ENCODE results near the gene ZNF296. TPM values are rescaled to one million over a fixed set of nuclear protein-coding genes. Genes with fewer than 3 reads are reported as not detected.
"Not testable (repeated sequence)": the region's sequence is repeated elsewhere in the genome, so short reads cannot be mapped to it uniquely, and the experiment has no call there.

Gene ZNF296
- polyA plus RNA-seq, 4 donors = 4.7 to 10.3 (median 7.6) TPM

DNA sequence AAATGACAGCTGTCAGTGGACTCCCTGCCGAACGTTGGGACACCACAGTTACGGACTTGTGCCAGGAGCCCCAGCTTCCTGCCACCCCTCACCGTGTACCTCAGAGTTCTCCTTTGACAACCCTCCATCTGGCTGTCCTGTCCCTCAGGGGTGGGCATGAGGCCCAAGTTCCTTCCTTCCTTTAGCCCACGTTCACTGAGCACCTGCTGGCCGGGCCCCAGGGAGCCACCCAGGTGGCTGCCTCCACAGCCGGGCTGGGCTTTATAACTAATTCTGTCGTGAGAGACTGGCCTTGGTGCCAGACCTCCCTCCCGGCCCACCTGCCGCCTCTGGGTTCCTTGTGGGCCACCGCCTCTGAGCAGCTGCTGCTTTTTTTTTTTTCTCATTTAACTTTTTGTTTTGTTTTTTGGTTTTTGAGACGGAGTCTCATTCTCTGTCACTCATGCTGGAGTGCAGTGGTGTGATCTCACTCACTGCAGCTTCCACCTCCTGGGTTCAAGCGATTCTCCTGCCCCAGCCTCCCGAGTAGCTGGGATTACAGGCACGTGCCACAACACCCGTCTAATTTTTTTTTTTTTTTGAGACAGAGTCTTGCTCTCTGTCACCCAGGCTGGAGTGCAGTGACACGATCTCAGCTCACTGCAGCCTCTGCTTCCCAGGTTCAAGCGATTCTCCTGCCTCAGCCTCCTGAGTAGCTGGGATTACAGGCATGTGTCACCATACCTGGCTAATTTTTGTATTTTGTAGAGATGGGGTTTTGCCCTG is 42.5 kb upstream of the ZNF296 start:
- peak overlapping the region; percentile 24 to 74 (median 29) for H3K27ac ChIP-seq (ENCODE audit: low read depth in 1 of 3, low read length in 2 of 3)
- whole genome bisulfite sequencing, 3 donors = 13 to 37% (median 22%) methylated on average over 18 of the region's 18 CpGs
- H3K9me3 ChIP-seq (ENCODE audit: control insufficient read depth in 2 of 2, insufficient read depth in 1 of 2, low read depth in 1 of 2, low read length in 1 of 2); H3K4me3 ChIP-seq (ENCODE audit: low read depth in 1 of 3, low read length in 3 of 3); DNase-seq; FAIRE-seq; H3K27me3 ChIP-seq (ENCODE audit: control insufficient read depth in 3 of 3, insufficient read depth in 3 of 3, low read length in 3 of 3): not testable (repeated sequence)
- H3K36me3 ChIP-seq (ENCODE audit: control insufficient read depth in 3 of 3, insufficient read depth in 2 of 3, low read depth in 1 of 3, low read length in 3 of 3) = peaks cover 0 to 59% (median 0%) of the 10 kb centered on the region in 3 donors
- peaks cover 0 to 66% (median 6%) of the 10 kb centered on the region in 3 donors for H3K4me1 ChIP-seq (ENCODE audit: control insufficient read depth in 3 of 3, insufficient read depth in 2 of 3, low read depth in 1 of 3, low read length in 2 of 3)

- 63 to 67% (median 65%) methylated on average over 5 of the region's 5 CpGs for WGBS, 3 donors
- H3K36me3 ChIP-seq (ENCODE audit: control insufficient read depth in 3 of 3, insufficient read depth in 2 of 3, low read depth in 1 of 3, low read length in 3 of 3) = peaks cover 0 to 55% (median 0%) of the 10 kb centered on the region in 3 donors
- H3K27me3 ChIP-seq (ENCODE audit: control insufficient read depth in 3 of 3, insufficient read depth in 3 of 3, low read length in 3 of 3) = no peaks in the 10 kb centered on the region
- peaks cover 3 to 66% (median 6%) of the 10 kb centered on the region in 3 donors for H3K4me1 ChIP-seq (ENCODE audit: control insufficient read depth in 3 of 3, insufficient read depth in 2 of 3, low read depth in 1 of 3, low read length in 2 of 3)
- H3K27ac ChIP-seq (ENCODE audit: low read depth in 1 of 3, low read length in 2 of 3) = peak overlapping the region; percentile 24 to 74 (median 29)
- FAIRE-seq = no peak
- DNase-seq = no peak
- H3K9me3 ChIP-seq (ENCODE audit: control insufficient read depth in 2 of 2, insufficient read depth in 1 of 2, low read depth in 1 of 2, low read length in 1 of 2) = no peaks in the 10 kb centered on the region
- H3K4me3 ChIP-seq (ENCODE audit: low read depth in 1 of 3, low read length in 3 of 3) = no peak overlapping the region
Observed at GRCh38 chr19:45118106-45118505, 41.8 kb upstream of the ZNF296 start.

- H3K4me3 ChIP-seq (ENCODE audit: low read depth in 1 of 3, low read length in 3 of 3) = no peak overlapping the region
- FAIRE-seq = no peak
- no peak for DNase-seq
- H3K36me3 ChIP-seq (ENCODE audit: control insufficient read depth in 3 of 3, insufficient read depth in 2 of 3, low read depth in 1 of 3, low read length in 3 of 3) = peaks cover 0 to 53% (median 0%) of the 10 kb centered on the region in 3 donors
- no peaks in the 10 kb centered on the region for H3K27me3 ChIP-seq (ENCODE audit: control insufficient read depth in 3 of 3, insufficient read depth in 3 of 3, low read length in 3 of 3)
- H3K4me1 ChIP-seq (ENCODE audit: control insufficient read depth in 3 of 3, insufficient read depth in 2 of 3, low read depth in 1 of 3, low read length in 2 of 3) = peaks cover 7 to 69% (median 7%) of the 10 kb centered on the region in 3 donors
- peak overlapping the region in 1 of 3 donors; percentile 29 for H3K27ac ChIP-seq (ENCODE audit: low read depth in 1 of 3, low read length in 2 of 3)
- H3K9me3 ChIP-seq (ENCODE audit: control insufficient read depth in 2 of 2, insufficient read depth in 1 of 2, low read depth in 1 of 2, low read length in 1 of 2) = no peaks in the 10 kb centered on the region
- WGBS, 3 donors = 22 to 61% (median 37%) methylated on average over 12 of the region's 12 CpGs
Observed at GRCh38 chr19:45117671-45118070, 41.4 kb upstream of the ZNF296 start.

DNA sequence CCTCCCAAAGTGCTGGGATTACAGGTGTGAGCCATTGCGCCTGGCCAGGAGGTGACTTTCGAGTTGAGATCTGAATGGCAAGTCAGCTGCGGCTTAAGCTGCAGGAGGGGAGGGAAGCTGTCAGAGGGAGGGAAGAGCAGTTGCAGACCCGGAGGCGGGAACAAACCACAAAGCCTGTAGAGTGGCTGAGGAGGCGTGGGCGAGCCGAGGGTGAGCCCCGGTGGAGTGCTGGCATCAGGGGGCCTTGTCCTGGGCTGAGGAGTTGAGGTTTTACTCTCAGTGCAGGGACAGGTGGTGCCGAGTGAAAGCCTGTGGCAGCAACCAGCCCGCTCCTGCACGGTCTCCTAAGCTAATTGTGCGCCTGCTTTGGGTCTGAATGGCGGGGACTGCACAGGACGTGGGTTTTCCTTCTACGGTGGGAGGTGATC is 40.9 kb upstream of the ZNF296 start:
- FAIRE-seq (no peak), DNase-seq (no peak)
- H3K36me3 ChIP-seq (ENCODE audit: control insufficient read depth in 3 of 3, insufficient read depth in 2 of 3, low read depth in 1 of 3, low read length in 3 of 3) = peaks cover 0 to 52% (median 0%) of the 10 kb centered on the region in 3 donors
- H3K9me3 ChIP-seq (ENCODE audit: control insufficient read depth in 2 of 2, insufficient read depth in 1 of 2, low read depth in 1 of 2, low read length in 1 of 2) = no peaks in the 10 kb centered on the region
- peak overlapping the region in 1 of 3 donors; percentile 29 for H3K27ac ChIP-seq (ENCODE audit: low read depth in 1 of 3, low read length in 2 of 3)
- H3K4me1 ChIP-seq (ENCODE audit: control insufficient read depth in 3 of 3, insufficient read depth in 2 of 3, low read depth in 1 of 3, low read length in 2 of 3) = peaks cover 11 to 72% (median 11%) of the 10 kb centered on the region in 3 donors
- H3K4me3 ChIP-seq (ENCODE audit: low read depth in 1 of 3, low read length in 3 of 3) = no peak overlapping the region
- WGBS, 3 donors = 51 to 52% (median 52%) methylated on average over 16 of the region's 16 CpGs
- no peaks in the 10 kb centered on the region for H3K27me3 ChIP-seq (ENCODE audit: control insufficient read depth in 3 of 3, insufficient read depth in 3 of 3, low read length in 3 of 3)

DNA sequence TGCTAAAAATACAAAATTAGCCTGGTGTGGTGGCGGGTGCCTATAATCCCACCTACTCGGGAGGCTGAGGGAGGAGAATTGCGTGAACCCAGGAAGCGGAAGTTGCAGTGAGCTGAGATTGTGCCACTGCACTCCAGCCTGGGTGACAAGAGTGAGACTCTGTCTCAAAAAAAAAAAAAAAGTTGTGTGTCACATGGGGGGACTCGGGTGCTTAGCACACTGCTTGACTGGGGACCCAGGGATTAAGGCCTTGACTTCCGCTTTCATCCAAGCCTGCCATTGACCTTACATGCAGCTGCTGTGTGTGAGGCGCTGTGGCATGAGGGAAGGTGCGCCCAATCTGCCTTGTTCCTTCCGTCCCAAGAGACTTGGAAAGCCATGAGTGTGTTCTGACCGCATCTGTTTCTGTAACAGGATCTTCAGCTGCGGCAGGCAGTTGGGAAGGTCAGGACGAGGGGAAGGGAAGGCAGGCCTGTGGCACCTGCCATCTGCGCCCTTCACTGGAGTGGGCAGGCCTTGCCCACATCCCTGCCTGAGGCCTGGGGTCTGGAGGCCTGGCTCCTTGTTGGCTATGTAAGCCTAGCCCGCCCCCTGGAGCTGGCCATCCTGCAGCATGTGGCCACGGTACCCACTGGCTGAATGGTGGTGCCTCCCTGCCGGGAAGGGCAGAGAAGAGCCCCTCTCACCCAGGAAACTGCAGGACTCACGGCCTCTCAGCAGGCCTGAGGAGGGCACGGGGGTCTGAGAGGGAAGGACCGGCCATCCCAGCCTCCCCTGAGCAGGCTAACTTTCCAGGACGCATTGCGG is 39.7 kb upstream of the ZNF296 start:
- peaks cover 11 to 69% (median 12%) of the 10 kb centered on the region in 3 donors for H3K4me1 ChIP-seq (ENCODE audit: control insufficient read depth in 3 of 3, insufficient read depth in 2 of 3, low read depth in 1 of 3, low read length in 2 of 3)
- WGBS, 3 donors = 93 to 97% (median 95%) methylated on average over 21 of the region's 21 CpGs

GRCh38 chr19:45114116-45114515 is 37.8 kb upstream of the ZNF296 start:
- FAIRE-seq (no peak), DNase-seq (no peak)
- Histone ChIP-seq H3K36me3 (ENCODE audit: control insufficient read depth in 3 of 3, insufficient read depth in 2 of 3, low read depth in 1 of 3, low read length in 3 of 3) (peaks cover 0 to 53% (median 0%) of the 10 kb centered on the region in 3 donors), H3K27ac (ENCODE audit: low read depth in 1 of 3, low read length in 2 of 3) (peak overlapping the region; percentile 14 to 83 (median 30)), H3K9me3 (ENCODE audit: control insufficient read depth in 2 of 2, insufficient read depth in 1 of 2, low read depth in 1 of 2, low read length in 1 of 2) (no peaks in the 10 kb centered on the region), H3K4me1 (ENCODE audit: control insufficient read depth in 3 of 3, insufficient read depth in 2 of 3, low read depth in 1 of 3, low read length in 2 of 3) (peaks cover 11 to 67% (median 12%) of the 10 kb centered on the region in 3 donors), H3K27me3 (ENCODE audit: control insufficient read depth in 3 of 3, insufficient read depth in 3 of 3, low read length in 3 of 3) (no peaks in the 10 kb centered on the region), H3K4me3 (ENCODE audit: low read depth in 1 of 3, low read length in 3 of 3) (no peak overlapping the region)
- WGBS, 3 donors = 57 to 62% (median 61%) methylated on average over 4 of the region's 4 CpGs

More for the DNA sequence above, 39.7 kb upstream of the ZNF296 start:
- Histone ChIP-seq H3K27ac (ENCODE audit: low read depth in 1 of 3, low read length in 2 of 3) (no peak overlapping the region), H3K9me3 (ENCODE audit: control insufficient read depth in 2 of 2, insufficient read depth in 1 of 2, low read depth in 1 of 2, low read length in 1 of 2) (no peaks in the 10 kb centered on the region), H3K27me3 (ENCODE audit: control insufficient read depth in 3 of 3, insufficient read depth in 3 of 3, low read length in 3 of 3) (no peaks in the 10 kb centered on the region), H3K4me3 (ENCODE audit: low read depth in 1 of 3, low read length in 3 of 3) (no peak overlapping the region), H3K36me3 (ENCODE audit: control insufficient read depth in 3 of 3, insufficient read depth in 2 of 3, low read depth in 1 of 3, low read length in 3 of 3) (peaks cover 0 to 47% (median 0%) of the 10 kb centered on the region in 3 donors)
- FAIRE-seq = no peak
- DNase-seq = no peak

- FAIRE-seq = no peak
- H3K27ac ChIP-seq (ENCODE audit: low read depth in 1 of 3, low read length in 2 of 3) = peak overlapping the region; percentile 14 to 83 (median 68)
Observed at GRCh38 chr19:45113628-45114027, 37.4 kb upstream of the ZNF296 start.

DNA sequence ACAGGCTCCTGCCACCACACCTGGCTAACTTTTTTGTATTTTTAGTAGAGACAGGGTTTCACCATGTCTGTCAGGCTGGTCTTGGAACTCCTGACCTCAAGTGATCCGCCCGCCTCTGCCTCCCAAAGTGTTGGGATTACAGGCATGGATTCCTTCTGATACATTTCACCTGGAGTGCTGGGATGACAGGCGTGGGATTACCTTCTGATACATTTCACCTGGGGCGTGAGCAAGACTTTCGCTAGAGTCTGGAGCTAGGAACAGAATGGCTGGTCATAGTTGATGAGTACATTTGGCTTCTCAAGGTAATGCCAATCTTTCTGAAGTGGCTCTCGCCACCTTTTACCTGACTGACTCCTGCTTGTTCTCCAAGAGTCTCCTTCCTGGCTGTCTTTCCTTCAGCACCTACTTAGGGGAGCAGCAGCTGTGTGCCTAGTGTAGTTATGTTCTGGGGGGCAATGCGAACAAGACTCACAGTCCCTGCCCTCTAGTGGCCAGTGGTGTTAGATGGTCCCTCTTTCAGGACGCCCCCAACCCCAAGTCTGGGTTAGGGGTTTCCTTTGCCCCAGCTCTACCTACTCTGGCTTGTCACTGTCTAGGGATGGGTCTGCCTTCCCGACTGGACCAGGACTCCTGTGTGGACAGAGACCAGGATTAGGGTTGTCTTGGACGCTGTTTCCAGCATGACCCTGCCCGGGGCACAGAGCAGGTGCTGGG is 36.0 kb upstream of the ZNF296 start:
- peak overlapping the region in 1 of 3 donors; percentile 83 for H3K27ac ChIP-seq (ENCODE audit: low read depth in 1 of 3, low read length in 2 of 3)
- FAIRE-seq = no peak
- H3K4me1 ChIP-seq (ENCODE audit: control insufficient read depth in 3 of 3, insufficient read depth in 2 of 3, low read depth in 1 of 3, low read length in 2 of 3) = peaks cover 6 to 53% (median 11%) of the 10 kb centered on the region in 3 donors

More at GRCh38 chr19:45113628-45114027, 37.4 kb upstream of the ZNF296 start:
- H3K27me3 ChIP-seq (ENCODE audit: control insufficient read depth in 3 of 3, insufficient read depth in 3 of 3, low read length in 3 of 3) = no peaks in the 10 kb centered on the region
- peaks cover 0 to 54% (median 0%) of the 10 kb centered on the region in 3 donors for H3K36me3 ChIP-seq (ENCODE audit: control insufficient read depth in 3 of 3, insufficient read depth in 2 of 3, low read depth in 1 of 3, low read length in 3 of 3)
- WGBS, 3 donors = 15 to 53% (median 28%) methylated on average over 9 of the region's 9 CpGs
- DNase-seq = peak; percentile 74 to 83
- peak overlapping the region in 1 of 3 donors; percentile 8 for H3K4me3 ChIP-seq (ENCODE audit: low read depth in 1 of 3, low read length in 3 of 3)
- peaks cover 11 to 67% (median 12%) of the 10 kb centered on the region in 3 donors for H3K4me1 ChIP-seq (ENCODE audit: control insufficient read depth in 3 of 3, insufficient read depth in 2 of 3, low read depth in 1 of 3, low read length in 2 of 3)
- H3K9me3 ChIP-seq (ENCODE audit: control insufficient read depth in 2 of 2, insufficient read depth in 1 of 2, low read depth in 1 of 2, low read length in 1 of 2) = no peaks in the 10 kb centered on the region

More for the DNA sequence above, 36.0 kb upstream of the ZNF296 start:
- no peaks in the 10 kb centered on the region for H3K27me3 ChIP-seq (ENCODE audit: control insufficient read depth in 3 of 3, insufficient read depth in 3 of 3, low read length in 3 of 3)
- H3K4me3 ChIP-seq (ENCODE audit: low read depth in 1 of 3, low read length in 3 of 3) = no peak overlapping the region
- H3K9me3 ChIP-seq (ENCODE audit: control insufficient read depth in 2 of 2, insufficient read depth in 1 of 2, low read depth in 1 of 2, low read length in 1 of 2) = no peaks in the 10 kb centered on the region
- WGBS, 3 donors = 55 to 81% (median 68%) methylated on average over 11 of the region's 11 CpGs
- DNase-seq = no peak
- peaks cover 0 to 48% (median 0%) of the 10 kb centered on the region in 3 donors for H3K36me3 ChIP-seq (ENCODE audit: control insufficient read depth in 3 of 3, insufficient read depth in 2 of 3, low read depth in 1 of 3, low read length in 3 of 3)

Measured in small intestine (tissue), 7 donors.